GM18508 (cell line): ENCODE results near the gene KRT222.

Source experiments
- ATAC-seq: cut with Tn5 transposase; IDR thresholded peaks from one replicate; pipeline ENCODE4 v1.9.1; 2021; ENCODE audit warnings: moderate number of reproducible peaks; ENCODE audit not compliant: insufficient read depth, unreplicated experiment

The KRT222 gene

DNA sequence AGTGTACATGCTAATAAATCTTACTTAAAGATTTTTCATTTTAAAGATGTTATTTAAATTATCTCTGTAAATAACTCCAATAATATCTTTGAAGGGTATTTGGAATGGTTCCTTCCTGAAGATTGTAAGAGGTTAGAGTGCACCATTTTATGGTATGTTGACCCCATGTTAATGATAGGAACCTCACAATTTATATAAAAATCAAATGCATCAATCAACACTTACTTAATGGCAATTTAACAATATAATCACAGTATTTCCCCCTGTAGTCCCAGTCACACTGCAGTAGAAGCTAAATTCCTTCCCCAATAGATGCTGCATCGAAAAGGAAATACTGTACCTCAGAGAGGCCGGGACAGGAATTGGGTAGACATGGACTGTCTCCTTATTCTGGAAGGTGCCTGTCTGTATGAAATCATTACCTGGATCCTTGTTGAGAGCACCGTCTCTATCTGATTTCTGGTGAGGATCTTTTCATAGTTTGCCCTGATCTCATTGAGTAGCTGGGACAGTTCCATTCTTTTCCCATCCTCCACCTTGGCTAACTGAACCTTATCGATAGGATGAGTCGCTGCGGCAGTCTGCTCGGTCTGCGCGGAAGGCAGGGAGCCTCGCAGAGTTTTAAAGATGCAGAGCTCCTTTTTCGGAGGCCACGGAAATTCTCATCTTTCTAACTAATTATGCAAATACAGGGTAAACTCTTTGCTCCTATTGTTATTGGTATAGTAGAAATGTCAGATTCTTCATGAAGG lies at the start of gene KRT222:
Gene KRT222 (minus strand): TSS at position 596 of the 752 bp plus-strand sequence. CDS start 78 bp downstream, at position 518.
- ATAC-seq: no peak

DNA sequence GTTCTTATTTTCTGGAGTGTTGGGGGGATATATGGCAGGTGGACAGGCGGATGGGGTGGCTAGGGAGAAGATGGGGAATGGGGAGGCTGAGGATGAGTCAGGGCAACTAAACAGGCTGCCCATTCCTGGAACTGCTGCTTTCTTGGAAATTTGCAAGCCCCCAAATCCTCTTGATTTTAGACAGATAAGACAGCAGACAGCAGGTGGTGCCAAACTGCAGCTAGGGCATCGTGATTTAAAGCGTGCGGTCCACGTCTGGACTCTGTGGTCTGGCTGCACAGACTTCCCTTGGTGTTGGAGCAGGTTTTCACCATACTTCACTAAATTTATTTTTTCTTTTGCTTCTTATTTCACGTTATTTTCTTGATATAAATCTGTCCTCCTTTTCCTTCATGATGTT lies 49.5 kb upstream of the KRT222 start:
- no peak for ATAC-seq

DNA sequence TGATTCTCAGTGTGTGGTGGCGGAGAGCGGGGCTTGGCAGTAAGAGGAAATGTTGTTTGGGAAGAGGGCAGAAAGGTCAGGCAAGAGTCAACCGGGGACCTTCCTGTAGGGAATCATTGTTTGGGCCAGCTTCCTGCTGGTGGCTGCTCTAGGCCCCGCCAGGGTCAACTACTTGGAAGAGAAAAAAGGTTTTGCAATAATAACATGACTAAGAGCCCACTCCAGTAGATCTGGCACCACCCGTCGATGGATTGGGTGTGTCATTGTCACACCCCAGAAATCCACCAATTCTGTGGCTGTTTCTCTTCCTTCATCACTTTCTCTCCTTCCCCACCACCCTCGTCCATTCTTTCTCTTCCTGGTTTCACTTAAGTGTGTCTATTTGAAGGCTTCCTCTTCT lies 42.8 kb upstream of the KRT222 start:
- no peak for ATAC-seq

DNA sequence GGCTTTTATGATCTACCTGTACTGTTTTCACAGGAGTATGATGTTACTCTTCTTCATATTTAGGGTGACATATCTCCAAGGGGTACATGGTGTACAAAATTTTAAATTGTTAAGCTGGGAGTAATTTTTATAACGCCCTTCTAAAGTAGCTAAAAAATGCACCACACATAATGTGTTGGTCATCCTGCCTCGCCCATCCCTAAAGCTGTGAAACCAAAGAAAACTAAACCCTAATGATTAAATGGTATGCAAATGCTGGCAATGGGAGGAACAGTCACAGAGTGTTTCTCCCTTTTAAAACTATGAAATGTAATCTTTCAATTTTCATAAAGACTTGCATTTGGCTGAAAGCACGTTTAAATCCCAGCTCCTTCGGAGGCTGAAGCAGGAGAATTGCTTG lies 40.6 kb upstream of the KRT222 start:
- no peak for ATAC-seq

DNA sequence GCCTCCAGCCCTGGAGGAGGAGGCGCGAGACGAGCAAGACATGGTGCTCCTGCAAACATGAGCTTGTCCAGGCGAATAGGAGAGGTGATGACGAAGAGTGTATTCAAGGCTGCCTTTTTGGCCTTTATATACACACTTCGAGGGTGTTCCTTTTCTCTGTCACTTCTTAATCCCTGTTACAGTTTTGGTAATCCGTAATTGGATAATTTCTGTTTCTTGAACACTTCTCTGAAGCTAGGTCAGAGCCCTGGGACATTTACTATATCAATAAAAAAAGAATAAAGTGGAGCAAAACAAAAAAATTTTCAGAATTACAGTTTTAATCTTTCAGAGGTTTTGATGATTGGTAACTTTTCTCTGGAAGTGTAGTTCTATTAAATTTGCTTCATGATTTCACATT lies 38.7 kb upstream of the KRT222 start, which contains the start of gene KRT24:
Gene KRT24 (minus strand): TSS at position 101 of the 400 bp plus-strand sequence. CDS start 59 bp downstream, at position 42.
- no peak for ATAC-seq

DNA sequence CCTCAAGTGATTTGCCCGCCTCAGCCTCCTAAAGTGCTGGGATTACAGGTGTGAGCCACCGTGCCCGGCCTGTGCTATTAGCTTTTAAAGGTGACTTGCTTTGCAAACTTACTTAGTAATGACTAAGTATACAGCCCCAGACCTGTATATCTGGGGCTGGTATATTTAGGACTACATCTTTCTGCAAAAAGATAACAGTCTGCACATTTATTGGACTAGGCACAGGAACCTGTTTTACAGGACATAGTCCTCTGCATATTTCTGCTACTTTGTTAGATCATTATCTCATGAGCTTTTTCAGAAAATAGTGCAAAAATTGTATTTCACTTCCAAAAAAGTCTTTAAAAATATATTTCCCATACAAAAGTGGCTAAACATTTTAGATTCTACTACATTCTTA lies 37.3 kb upstream of the KRT222 start:
- no peak for ATAC-seq

DNA sequence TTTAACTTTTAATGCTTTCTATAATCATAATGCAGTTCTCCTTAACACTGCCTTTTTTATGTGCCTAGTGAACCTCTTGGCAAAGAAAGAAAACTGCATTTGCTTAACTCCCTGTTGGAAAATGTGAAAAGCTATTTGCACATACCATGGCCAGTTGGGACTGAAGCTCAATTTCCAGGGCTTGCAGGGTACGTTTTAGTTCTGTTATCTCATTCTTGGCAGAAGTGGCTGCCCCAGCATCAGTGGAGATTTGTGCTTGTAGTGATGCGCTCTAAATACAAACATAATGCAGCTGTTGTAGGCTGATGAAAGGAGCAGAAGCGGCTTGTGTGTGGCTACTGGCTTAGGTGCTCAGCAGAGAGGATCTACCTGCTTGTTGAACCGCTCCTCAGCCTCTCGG lies 34.9 kb upstream of the KRT222 start:
- no peak for ATAC-seq

DNA sequence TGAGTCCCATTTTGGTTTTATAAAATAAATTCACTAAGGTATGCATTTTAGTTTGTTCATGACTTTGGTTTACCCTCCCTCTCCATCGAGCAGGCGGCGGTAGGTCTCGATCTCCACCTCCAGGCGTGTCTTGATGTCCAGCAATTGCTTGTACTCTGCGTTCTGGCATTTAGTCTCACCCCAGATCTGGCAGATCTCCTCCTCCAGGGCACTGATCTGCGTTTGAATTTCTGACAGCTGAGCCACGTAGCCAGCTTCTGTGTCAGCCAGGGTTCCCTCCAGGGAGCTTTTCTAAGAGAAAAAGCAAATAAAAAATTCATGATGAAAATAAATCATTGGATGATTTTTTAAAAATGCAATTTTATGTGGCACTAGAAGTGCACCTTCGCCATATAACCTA lies 34.4 kb upstream of the KRT222 start:
- no peak for ATAC-seq

DNA sequence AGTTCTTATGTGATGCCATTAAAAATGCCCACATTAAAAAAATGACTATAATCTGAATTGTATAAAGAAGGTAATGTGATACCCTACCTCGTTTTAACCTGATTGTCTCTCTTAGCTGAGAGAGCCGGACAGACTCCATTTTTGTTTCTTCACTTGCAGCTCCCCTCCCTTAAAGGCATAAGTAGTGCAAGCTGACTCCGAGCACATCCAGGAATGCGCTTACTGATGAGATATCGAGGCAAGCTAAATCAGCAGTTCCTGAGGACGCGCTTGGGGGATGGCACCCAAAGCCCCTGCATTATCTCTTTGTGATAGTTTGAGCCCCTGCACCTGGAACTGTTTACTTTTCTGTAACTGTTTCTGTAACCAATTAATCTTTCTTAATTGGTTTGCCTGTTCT lies 32.3 kb upstream of the KRT222 start:
- no peak for ATAC-seq

DNA sequence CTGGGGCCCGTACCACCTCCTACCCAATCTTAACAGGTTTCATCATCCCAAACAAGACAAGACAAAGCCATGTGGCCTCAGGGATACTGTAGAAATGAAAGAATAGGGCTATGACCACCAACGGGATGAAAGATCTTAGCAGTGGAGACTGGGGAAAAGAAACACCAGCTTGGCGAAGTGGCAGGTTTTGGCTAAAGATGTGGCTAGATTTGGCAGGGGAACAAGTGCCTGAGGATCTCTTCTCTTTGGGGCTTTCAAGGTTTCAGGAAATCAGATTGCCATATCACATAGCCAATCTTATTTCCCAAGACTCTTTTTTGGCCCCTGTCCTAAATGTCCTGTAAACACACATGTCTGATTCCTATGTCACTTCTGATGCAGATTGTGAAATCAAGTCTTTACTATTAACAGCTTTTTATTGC lies 31.7 kb upstream of the KRT222 start:
- no peak for ATAC-seq

DNA sequence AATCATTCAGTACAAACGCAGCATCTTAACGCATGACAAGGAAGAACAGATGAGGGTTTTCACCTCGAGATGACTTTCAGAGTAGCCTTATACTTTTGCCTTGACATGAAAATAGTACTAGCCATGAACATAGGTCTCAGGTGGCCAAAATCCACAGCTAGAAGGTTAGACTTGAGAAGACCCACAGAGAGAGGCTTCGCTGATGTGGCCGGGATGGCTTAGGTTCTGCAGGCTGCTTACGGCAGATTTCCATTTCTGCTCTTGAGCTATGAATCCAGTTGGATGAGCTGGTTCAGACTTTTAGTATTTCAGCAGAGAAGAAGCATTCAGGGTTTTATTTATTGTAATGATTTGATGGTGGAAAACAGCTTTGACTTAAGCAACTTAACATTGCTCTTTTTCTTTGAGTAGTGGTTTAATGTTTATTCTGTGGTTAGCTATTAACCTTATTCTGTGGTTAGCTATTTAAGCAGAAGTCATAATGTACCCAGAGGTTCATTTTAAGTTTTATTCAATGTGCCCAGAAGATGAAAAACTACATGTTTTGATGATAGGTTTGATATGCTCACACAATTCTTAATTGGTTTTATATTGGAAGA lies 31.0 kb upstream of the KRT222 start:
- no peak for ATAC-seq

DNA sequence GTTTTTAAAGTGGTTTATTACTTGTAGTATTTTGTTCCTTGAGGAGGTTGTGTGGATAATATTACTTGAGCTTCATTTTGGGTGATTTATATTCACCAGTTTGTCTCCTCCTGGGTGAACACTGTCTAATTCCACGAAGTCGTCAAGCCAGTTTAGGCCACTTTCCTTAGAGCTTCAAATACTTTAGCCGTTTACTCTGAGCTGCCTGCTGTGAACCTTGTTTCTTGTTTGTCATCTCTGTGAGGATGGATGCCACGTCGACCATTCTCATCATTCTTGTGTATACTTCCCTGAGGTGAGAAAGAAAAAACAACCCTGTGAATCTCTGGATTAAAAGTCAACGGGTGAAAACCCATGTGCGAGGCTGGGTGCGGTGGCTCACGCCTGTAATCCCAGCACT lies 29.6 kb upstream of the KRT222 start:
- ATAC-seq: no peak

DNA sequence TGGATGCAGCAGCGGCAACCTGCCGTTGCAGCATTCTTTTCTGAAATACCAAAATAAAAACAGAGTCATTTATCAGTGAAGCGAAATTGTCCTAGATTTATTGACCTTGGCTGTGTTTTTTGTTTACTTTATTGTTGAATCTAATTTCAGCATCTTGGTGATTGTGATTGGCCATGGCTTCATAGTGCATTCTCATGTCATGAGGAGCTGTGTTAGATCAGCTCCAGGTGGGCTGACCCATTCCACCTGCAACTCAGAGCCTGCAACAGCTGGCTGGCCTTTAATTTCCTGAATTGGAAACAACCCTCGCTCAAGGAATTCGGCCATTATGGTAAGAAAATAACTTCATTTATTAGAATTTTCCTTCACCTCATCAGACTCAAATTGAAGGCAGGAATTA lies 22.1 kb upstream of the KRT222 start:
- ATAC-seq: no peak

DNA sequence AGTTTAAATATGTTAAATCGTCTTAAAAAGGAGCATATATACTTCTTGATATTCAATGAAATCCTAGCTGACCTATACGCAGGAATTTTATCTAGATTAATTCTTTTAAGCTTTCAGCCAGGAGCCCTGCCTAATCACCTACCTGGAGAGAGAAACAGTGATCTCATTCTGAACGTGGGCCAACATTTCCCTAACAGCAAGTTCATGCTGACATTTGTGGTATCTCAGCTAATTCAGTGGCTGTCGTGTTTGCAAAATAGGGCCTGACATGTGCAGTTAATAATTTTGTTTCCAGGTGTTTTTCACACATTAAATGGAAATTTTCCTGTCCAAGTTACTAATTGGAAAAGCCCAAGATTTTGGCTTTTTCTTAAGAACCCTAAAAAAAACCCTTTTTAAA lies 21.2 kb upstream of the KRT222 start:
- ATAC-seq: no peak

DNA sequence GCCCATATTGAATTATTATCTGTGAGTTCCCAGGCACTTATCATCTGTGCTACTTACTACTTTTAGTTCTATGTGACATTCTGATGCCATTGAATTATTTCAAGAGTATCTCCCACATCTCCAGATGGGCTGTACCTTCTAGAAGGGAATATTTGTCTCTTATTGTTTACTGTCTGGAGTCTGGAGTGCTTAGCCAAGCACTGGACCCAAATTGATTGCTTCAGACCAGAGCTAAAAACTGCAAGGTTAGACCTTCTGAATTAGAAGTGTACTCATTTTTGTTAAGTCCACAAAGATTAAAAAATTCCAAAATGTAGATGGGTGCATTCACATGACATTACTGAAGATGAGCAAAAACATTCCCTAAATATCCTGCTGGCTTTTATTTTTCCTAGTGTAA lies 16.0 kb upstream of the KRT222 start:
- no peak for ATAC-seq

DNA sequence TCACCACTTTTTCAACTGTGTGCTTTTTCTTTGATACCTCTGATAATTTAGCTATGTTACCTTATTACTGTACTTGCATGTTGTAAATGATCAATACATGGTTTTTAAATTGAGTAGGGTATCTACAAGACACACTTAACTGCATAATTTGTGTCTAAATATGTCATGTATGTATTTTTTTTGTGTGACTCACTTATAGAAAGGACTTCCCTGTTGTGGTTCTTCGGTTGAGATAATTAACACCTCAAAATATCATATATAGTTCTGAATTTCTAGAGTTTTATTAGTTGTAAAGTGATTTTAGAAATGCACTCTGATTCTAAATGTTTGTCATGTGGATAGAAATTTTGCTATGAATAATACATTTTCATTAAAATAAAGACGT lies 14.5 kb upstream of the KRT222 start:
- no peak for ATAC-seq

DNA sequence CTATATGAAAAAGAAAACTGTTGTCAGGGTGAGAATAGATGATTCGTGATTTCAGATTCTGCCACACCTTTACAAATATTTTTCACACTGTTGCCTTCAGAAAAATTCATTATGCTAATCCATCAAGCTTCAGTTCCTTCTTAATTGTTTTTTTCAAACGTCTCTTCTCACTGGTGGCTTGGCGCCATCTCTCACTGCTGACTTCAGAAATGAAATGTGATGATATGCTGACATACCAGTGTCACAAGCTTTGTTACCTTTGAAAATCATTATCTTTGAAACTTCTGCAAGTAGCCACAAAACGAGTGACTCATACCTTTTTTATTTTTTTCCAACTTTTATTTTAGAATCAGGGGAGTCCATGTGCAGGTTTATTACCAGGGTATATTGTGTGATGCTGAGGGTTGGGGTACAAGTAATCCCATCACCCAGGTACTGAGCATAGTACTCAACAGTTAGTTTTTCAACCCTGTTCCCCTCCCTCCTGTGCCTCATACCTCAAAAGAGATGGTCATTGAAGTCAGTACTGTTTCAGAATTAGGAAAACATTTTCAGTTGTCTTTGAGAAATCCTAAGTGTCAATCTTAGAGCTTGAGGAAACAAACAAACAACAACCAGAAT lies 14.0 kb upstream of the KRT222 start:
- no peak for ATAC-seq

DNA sequence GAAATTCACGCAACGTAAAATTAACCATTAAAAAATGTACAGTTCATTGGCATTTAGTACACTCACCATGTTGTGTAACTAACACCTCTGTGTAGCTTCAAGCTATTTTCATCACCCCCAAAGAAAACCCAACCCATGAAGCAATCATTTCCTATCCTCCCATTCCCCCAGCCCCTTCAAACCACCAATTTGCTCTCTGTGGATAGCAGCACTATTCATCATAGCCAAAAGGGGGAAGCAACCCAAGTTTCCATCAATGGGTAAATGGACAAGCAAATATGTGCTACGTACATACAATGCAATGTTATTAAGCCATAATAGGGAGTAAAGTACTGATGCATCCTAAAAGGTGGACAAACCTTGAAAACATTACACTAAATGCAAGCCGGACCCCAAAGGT lies 10.9 kb upstream of the KRT222 start:
- no peak for ATAC-seq

DNA sequence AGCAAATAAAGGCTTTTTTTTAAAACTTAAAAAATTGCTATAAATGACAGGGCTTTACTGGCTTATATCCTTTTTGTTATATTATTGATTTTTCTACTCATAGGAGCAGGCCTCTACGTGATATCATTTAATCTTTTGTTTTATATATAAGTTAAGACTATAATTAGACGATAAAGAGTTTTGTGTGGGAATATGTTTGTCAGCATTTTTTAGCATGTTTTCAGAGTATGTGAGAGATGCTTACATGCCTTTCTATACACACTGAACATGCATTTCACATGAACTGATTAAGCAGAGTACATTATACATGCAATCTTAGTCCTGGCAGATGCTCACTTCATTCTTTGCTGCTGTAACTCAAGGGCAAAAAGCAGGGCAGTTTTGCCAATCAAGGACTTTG lies 7.7 kb upstream of the KRT222 start:
- ATAC-seq: no peak

DNA sequence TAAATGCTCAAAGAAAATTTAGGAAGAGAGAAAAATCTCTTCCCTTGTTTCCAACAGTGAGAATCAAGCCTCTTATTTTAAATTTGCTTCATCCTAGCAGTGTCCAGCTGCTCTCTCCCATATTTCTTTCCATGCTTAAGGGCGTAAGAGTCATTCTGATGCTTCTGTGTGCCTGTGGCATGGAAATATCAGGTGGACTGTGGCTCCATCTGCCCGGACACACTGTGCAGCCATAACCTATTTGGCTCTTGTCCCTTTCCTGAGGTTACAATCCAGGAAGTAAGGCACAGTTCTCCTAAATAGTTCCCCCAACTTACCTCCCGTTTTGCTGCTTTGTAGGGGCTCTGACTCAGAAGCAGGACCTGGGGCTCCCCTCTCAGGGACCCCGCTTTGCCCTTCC lies 6.3 kb upstream of the KRT222 start:
- ATAC-seq: no peak

DNA sequence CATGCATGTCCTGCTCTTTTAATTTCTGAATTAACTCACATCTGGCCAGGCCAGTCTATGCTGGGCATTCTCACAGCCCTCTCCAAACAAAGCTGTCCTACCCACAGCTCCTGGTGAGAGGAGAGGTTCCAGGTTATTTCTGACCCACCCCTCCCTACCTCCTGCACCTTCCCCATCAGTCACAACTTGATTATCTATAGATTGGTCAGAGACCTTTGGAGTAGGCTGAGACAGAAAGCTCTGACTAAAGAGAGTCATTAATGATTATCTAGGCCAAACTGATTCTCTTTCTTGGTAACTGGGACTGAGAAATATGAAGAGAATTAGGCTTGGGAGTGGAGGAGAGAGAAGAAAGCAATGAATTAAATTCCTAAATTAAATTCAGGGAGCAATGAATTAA lies 1.4 kb upstream of the KRT222 start:
- ATAC-seq: no peak

DNA sequence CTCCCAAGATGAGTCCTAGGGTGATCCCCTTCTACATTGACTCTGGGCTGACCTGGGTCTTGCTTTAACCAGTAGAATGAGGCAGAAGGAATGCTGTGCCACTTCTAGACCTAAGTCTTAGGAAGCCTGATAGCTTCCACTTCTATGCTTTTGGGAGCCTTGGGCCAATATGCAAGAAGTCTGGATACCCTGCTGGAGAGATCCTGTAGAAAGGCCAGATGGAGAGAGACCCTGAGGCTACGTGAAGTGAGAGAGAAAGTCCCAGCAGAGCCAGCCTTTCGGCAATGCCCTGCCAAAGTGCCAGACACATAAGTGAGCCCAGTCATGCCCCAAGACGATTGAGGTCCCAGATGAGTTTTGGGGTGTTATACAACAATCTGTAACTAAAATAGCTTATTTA lies 1.7 kb downstream of the KRT222 start:
- ATAC-seq: no peak
